ENCODE measurements around the gene KBTBD8.

Gene KBTBD8

DNA sequence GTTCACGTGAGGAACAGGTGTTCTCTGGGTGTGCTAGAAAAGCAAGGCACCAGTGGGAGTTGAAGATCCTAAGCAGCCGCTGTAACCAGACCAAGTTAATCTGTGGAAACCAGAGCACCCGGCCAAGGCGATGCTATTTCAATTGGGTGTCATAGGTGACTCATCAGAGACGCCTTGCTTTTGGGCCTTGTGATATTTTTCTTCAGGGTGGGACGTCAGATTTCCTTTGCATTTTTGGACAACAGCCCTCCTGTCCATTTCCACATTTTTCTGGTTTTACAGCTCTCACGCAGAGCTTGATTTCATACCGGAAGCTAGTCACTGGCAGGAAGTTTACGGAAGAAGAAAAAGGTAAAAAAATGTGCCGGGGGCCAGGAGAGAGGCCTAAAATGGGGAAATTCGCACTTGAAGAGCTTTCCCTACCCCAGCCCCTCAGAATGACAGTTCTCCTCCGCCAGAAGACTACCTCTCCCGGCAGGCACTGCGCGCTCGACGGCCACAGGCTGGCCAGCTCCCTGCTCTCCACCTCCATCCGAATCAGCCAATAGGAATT is 471 bp upstream of the KBTBD8 start:
- no peak for DNase-seq (ENCODE audit: low spot score)
- TF ChIP-seq, protein P1, sequence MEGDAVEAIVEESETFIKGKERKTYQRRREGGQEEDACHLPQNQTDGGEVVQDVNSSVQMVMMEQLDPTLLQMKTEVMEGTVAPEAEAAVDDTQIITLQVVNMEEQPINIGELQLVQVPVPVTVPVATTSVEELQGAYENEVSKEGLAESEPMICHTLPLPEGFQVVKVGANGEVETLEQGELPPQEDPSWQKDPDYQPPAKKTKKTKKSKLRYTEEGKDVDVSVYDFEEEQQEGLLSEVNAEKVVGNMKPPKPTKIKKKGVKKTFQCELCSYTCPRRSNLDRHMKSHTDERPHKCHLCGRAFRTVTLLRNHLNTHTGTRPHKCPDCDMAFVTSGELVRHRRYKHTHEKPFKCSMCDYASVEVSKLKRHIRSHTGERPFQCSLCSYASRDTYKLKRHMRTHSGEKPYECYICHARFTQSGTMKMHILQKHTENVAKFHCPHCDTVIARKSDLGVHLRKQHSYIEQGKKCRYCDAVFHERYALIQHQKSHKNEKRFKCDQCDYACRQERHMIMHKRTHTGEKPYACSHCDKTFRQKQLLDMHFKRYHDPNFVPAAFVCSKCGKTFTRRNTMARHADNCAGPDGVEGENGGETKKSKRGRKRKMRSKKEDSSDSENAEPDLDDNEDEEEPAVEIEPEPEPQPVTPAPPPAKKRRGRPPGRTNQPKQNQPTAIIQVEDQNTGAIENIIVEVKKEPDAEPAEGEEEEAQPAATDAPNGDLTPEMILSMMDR (IDR thresholded peaks at IDR 0.05; ENCODE audit: extremely low read depth, missing control alignments), result no peak

DNA sequence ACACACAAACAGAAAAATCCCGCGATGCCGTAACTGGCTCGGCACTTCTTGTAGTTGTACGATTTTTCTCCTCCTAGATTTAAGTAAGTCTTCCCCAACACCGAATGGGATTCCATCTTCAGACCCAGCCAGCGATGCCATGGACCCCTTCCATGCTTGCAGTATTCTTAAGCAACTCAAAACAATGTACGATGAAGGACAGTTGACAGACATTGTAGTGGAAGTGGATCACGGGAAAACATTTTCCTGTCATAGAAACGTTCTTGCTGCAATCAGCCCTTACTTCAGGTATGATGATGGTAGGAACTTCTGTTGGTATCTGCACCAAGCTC is 763 bp downstream of the KBTBD8 start:
- TF ChIP-seq, protein P1 (IDR thresholded peaks at IDR 0.05; ENCODE audit: extremely low read depth, missing control alignments), result no peak
- no peak for DNase-seq (ENCODE audit: low spot score)

- DNase-seq (ENCODE audit: low spot score), result peak; percentile 50
- TF ChIP-seq, protein P1 (IDR thresholded peaks at IDR 0.05; ENCODE audit: extremely low read depth, missing control alignments), result no peak
Observed at GRCh38 chr3:67000009-67000408, 1.9 kb downstream of the KBTBD8 start.

DNA sequence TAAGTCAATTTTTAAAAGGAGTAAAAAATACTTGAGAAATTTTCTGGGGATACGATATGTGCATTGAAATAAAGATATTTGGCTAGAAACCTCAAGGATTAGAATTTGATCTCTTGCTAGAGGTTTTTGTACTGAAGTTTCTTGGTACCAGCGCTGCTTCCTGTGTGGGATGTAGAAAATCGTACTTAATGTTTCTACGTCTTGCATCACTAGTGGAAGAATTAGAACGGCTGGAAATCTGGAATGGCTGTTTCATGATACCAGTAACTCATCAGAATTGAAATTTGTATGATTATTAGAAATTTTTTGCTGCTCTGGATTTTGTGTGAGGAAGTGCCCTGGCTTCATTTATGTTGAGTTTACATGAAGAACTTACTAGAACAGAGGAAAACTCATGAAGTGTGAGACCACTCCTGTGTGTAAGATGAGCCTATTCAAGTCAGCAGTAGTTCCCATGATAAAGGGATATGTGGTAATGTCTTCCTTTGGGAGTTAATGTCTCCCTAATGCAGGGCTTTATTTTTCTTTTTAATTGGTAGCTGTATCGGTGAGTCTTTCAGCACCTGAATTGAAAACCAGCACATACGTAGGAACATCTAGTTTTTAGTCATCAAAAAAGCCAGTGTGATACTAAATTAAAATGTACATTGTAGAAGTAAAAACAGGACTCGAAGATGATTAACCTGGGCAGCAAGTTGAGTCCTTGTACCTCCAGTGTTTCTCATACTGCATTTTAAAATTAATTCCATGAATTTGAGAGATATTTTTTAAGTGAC is 3.2 kb downstream of the KBTBD8 start:
- TF ChIP-seq, protein P1 (IDR thresholded peaks at IDR 0.05; ENCODE audit: extremely low read depth, missing control alignments), result no peak
- DNase-seq (ENCODE audit: low spot score), result no peak

DNA sequence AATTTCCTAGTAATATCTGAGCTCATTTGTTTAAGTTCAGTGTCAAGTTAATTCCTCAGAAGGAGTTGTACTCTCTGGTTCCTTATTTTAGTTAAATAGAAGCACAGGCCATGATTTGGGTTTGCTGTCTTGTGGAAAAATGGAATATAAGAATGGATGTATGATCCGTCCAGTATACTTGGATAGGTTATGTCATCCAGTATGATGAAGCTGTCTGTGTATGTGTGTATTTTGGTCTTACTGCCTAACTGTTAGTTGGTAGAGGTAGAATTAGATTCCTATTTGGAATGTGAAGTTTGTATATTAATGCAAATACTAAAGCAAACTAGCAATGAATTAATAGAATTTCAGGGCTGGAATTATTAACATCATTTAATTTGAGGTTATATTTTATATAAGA is 7.9 kb downstream of the KBTBD8 start:
- no peak for DNase-seq (ENCODE audit: low spot score)
- TF ChIP-seq, protein P1 (IDR thresholded peaks at IDR 0.05; ENCODE audit: extremely low read depth, missing control alignments), result no peak

DNA sequence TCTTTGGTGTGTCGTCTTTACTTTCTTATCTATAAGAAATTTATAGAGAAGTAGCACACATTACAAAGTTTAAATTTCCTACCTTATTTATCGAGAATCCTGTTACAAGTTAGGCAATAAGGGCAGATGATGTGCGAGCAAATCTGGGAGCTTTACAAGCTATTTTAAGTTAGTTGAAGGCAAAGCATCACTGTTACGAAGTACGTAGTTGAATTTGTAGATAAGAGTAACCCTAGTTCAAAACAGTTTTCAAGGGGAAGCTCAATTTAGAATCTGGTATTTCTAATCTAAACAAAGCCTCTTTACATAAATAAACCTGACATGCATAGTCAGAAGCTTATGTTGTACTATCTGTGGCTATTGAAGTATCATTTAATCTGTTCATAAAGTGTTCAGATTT is 8.4 kb downstream of the KBTBD8 start:
- TF ChIP-seq, protein P1 (IDR thresholded peaks at IDR 0.05; ENCODE audit: extremely low read depth, missing control alignments), result no peak
- DNase-seq (ENCODE audit: low spot score), result no peak

- TF ChIP-seq, protein P1 (IDR thresholded peaks at IDR 0.05; ENCODE audit: extremely low read depth, missing control alignments), result no peak
- DNase-seq (ENCODE audit: low spot score), result no peak
Observed at GRCh38 chr3:67008388-67008787, 10.3 kb downstream of the KBTBD8 start.
